ENCODE measurements around the gene TMPRSS13.

DNA sequence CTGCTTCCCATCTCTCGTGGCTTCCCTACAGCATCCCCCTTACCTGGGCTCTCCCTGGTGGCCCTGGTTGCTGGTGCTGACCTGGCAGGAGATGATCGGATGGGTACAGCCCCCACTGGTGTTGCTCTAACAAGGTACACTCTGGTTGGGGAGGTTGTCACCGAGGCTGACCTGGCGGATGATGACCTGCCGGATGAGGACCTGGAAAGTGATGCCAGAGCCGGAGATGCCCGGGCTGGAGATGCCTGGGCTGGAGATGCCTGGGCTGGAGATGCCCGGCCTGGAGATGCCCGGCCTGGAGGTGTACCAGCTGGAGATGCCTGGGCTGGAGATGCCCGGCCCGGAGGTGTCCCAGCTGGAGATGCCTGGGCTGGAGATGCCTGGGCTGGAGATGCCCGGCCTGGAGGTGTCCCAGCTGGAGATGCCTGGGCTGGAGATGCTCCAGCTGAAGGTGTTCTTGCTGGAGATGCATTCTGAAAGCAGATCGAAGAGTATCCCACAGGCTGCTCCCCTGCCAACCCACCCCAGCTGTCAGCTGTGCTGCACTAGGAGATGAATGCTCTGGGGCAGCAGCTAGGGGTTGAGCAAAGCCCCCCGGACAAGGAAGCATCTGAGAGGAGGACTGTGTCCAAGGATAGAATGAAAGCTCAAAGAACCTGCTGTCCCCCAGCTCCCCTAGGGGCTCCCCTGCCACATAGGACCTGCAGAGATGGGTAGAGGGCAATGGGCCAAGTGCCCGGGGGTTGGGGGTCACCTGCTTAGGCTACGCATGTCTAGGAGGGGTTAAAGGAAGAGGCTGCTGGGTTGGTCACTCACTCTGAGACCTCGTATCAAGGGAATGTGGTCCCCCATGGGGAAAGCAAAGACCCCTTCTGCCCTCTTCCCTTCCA lies 10.6 kb downstream of the TMPRSS13 start:
- TF ChIP-seq, protein P1, sequence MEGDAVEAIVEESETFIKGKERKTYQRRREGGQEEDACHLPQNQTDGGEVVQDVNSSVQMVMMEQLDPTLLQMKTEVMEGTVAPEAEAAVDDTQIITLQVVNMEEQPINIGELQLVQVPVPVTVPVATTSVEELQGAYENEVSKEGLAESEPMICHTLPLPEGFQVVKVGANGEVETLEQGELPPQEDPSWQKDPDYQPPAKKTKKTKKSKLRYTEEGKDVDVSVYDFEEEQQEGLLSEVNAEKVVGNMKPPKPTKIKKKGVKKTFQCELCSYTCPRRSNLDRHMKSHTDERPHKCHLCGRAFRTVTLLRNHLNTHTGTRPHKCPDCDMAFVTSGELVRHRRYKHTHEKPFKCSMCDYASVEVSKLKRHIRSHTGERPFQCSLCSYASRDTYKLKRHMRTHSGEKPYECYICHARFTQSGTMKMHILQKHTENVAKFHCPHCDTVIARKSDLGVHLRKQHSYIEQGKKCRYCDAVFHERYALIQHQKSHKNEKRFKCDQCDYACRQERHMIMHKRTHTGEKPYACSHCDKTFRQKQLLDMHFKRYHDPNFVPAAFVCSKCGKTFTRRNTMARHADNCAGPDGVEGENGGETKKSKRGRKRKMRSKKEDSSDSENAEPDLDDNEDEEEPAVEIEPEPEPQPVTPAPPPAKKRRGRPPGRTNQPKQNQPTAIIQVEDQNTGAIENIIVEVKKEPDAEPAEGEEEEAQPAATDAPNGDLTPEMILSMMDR (conservative IDR thresholded peaks at IDR 0.05; ENCODE audit: low read length), result no peak
- TF ChIP-seq EZH2phosphoT487 (IDR thresholded peaks at IDR 0.05; ENCODE audit: borderline replicate concordance, low read depth, low read length), result no peak

Measured in OCI-LY7 (cell line).